Measurements from ENCODE around the gene ELK1. TPM values are rescaled to one million over a fixed set of nuclear protein-coding genes. Genes with fewer than 3 reads are reported as not detected.

Gene ELK1
- total RNA-seq, 1 experiment from 2014 or later = 49.7 TPM

GRCh38 chrX:47614618-47615017 lies 35.7 kb downstream of the ELK1 start:
- no TSS peak for BruUV-seq (replicated peaks)
- ChIA-PET POLR2A (ENCODE audit: low non-redundant PET) (no interaction called here), CTCF (no interaction called here)
- no peak for TF ChIP-seq EZH2 (IDR thresholded peaks at IDR 0.05; ENCODE audit: borderline replicate concordance, low read depth, low read length, poor library complexity, severe bottlenecking)
- no peak for TF ChIP-seq CTCF (conservative IDR thresholded peaks at IDR 0.05; ENCODE audit: low read depth, low read length)
- no peak overlapping the region for H3K27ac ChIP-seq (ENCODE audit: low read depth, low read length, poor library complexity, severe bottlenecking)
- no peak overlapping the region for H3K4me3 ChIP-seq (ENCODE audit: low read depth, low read length, poor library complexity, severe bottlenecking)
- intact Hi-C loops (cut with micrococcal nuclease; ENCODE audit: unreplicated experiment) = no loop called here
- no peak for DNase-seq (ENCODE audit: low spot score)
- H3K9me3 ChIP-seq (ENCODE audit: low read depth, low read length, poor library complexity, severe bottlenecking) = no peaks in the 10 kb centered on the region
- no peaks in the 10 kb centered on the region for H3K27me3 ChIP-seq (replicated peaks; ENCODE audit: insufficient read depth, low read depth, low read length, poor library complexity)
- no peaks in the 10 kb centered on the region for H3K4me1 ChIP-seq (ENCODE audit: insufficient read depth, low read length, poor library complexity, severe bottlenecking)
- no peaks in the 10 kb centered on the region for H3K36me3 ChIP-seq (ENCODE audit: insufficient read depth, low read length, poor library complexity, severe bottlenecking)

GRCh38 chrX:47613082-47613481 lies 37.3 kb downstream of the ELK1 start:
- POLR2A ChIA-PET (ENCODE audit: low non-redundant PET) = no interaction called here

GRCh38 chrX:47612418-47612817 lies 37.9 kb downstream of the ELK1 start:
- no peak for TF ChIP-seq CTCF (conservative IDR thresholded peaks at IDR 0.05; ENCODE audit: low read depth, low read length)
- TF ChIP-seq EZH2 (IDR thresholded peaks at IDR 0.05; ENCODE audit: borderline replicate concordance, low read depth, low read length, poor library complexity, severe bottlenecking) = no peak
- DNase-seq (ENCODE audit: low spot score) = no peak
- no TSS peak for BruUV-seq (replicated peaks)
- Histone ChIP-seq H3K27me3 (replicated peaks; ENCODE audit: insufficient read depth, low read depth, low read length, poor library complexity) (no peaks in the 10 kb centered on the region), H3K36me3 (ENCODE audit: insufficient read depth, low read length, poor library complexity, severe bottlenecking) (no peaks in the 10 kb centered on the region), H3K9me3 (ENCODE audit: low read depth, low read length, poor library complexity, severe bottlenecking) (no peaks in the 10 kb centered on the region), H3K27ac (ENCODE audit: low read depth, low read length, poor library complexity, severe bottlenecking) (no peak overlapping the region), H3K4me1 (ENCODE audit: insufficient read depth, low read length, poor library complexity, severe bottlenecking) (peaks cover under 1% of the 10 kb centered on the region), H3K4me3 (ENCODE audit: low read depth, low read length, poor library complexity, severe bottlenecking) (no peak overlapping the region)
- intact Hi-C loops (cut with micrococcal nuclease; ENCODE audit: unreplicated experiment) = no loop called here
- POLR2A ChIA-PET (ENCODE audit: low non-redundant PET) = no interaction called here
- CTCF ChIA-PET = no interaction called here

More at GRCh38 chrX:47613082-47613481, 37.3 kb downstream of the ELK1 start:
- H3K36me3 ChIP-seq (ENCODE audit: insufficient read depth, low read length, poor library complexity, severe bottlenecking) = no peaks in the 10 kb centered on the region
- H3K4me3 ChIP-seq (ENCODE audit: low read depth, low read length, poor library complexity, severe bottlenecking) = no peak overlapping the region
- no peak overlapping the region for H3K27ac ChIP-seq (ENCODE audit: low read depth, low read length, poor library complexity, severe bottlenecking)
- H3K27me3 ChIP-seq (replicated peaks; ENCODE audit: insufficient read depth, low read depth, low read length, poor library complexity) = no peaks in the 10 kb centered on the region
- no peak for TF ChIP-seq EZH2 (IDR thresholded peaks at IDR 0.05; ENCODE audit: borderline replicate concordance, low read depth, low read length, poor library complexity, severe bottlenecking)
- TF ChIP-seq CTCF (conservative IDR thresholded peaks at IDR 0.05; ENCODE audit: low read depth, low read length) = no peak
- intact Hi-C loops (cut with micrococcal nuclease; ENCODE audit: unreplicated experiment) = no loop called here
- DNase-seq (ENCODE audit: low spot score) = no peak
- BruUV-seq (replicated peaks) = no TSS peak
- CTCF ChIA-PET = no interaction called here
- no peaks in the 10 kb centered on the region for H3K4me1 ChIP-seq (ENCODE audit: insufficient read depth, low read length, poor library complexity, severe bottlenecking)
- H3K9me3 ChIP-seq (ENCODE audit: low read depth, low read length, poor library complexity, severe bottlenecking) = no peaks in the 10 kb centered on the region

All from A673 (cell line).